Ramos (cell line): ENCODE measurements around the gene APH1A.
"Not testable (repeated sequence)": the region's sequence is repeated elsewhere in the genome, so short reads cannot be mapped to it uniquely, and the experiment has no call there.

Experiments
- in situ Hi-C: fragments of 300-500 bp; cut with MboI; formaldehyde crosslinking; loops from one replicate; pipeline ENCODE4 v1.14.3; 2022; ENCODE audit warnings: low sequenced_read_pairs; ENCODE audit not compliant: unreplicated experiment

Gene APH1A

GRCh38 chr1:150268705-150269403 lies at the start of gene APH1A:
TSS of gene APH1A (minus strand) at chr1:150269016. CDS start at chr1:150268810, 206 bp downstream.
- in situ Hi-C loops: loop anchor here (25.0 kb wide), 1 partner anchor 718 kb away; the partner anchor contains the start of gene ANXA9

DNA sequence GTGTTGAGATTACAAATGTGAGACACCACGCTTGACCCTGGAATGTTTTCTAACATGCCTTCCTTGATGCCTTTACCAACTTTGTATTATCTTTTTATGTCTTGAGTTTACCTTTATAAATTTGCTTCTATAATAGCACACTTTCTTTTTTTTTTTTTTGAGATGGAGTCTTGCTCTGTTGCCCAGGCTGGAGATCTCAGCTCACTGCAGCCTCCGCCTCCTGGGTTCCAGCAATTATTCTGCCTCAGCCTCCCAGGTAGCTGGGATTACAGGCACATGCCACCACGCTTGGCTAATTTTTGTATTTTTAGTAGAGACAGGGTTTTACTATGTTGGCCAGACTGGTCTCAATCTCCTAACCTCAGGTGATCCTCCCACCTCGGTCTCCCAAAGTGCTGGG lies 45.9 kb upstream of the APH1A start:
- in situ Hi-C loops: not testable (repeated sequence)

- in situ Hi-C loops: no loop called here
Measured at GRCh38 chr1:150311762-150312161, 42.9 kb upstream of the APH1A start.

DNA sequence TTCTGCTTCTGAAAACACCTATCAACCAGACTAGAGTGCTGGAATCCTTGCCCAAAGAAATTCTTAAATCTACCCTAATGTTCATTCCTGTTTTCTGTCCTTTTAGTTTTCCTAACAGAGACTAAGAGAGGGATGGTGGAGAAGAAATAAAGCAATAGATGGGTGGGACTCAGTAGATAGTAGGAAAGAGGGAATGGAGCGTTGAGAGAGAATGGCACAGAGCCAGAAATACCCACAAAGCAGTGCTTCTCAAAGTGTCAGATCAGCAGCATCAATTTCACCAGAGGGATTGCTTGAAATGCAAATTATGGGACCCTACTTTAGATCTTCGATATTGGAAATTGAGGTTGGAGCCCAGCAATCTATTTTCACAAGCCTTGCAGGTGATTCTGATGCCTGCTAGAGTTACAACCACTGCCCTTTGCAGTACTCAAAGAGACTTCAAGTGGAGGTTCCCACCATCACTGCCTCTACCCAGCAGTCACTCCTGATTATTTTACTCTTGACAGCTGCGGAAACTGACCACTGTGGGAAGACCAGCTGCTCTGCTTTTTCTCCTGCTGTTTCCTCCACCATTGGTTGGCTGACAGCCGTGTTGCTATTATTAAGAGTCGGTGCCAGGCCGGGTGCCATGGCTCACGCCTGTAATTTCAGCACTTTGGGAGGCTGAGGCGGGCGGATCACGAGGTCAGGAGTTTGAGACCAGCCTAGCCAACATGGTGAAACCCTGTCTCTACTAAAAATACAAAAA lies 41.1 kb upstream of the APH1A start:
- in situ Hi-C loops: no loop called here

- in situ Hi-C loops: not testable (repeated sequence)
Measured at GRCh38 chr1:150308585-150308984, 39.8 kb upstream of the APH1A start.

GRCh38 chr1:150302902-150303301 lies 34.1 kb upstream of the APH1A start:
- in situ Hi-C loops: no loop called here

DNA sequence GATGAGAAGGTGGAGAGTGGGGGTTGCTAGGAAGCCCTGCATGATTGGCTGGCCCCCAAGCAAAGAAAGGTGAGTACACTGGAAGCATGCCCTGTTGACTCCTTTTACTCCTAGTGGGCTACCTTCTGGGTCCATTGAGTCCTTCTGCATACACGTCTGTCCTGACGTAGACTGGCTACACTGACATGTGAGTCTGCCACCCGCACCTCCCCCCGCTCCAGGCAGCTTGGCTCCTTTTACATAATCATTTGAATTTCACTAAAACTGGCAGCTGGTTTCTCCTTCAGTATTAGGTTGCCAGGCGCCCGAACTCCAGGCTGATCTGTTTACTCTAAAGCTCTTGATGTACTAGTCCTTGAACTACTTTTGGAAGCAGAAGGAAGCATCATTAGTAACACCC lies 33.5 kb upstream of the APH1A start:
- in situ Hi-C loops: no loop called here

GRCh38 chr1:150299716-150300115 lies 30.9 kb upstream of the APH1A start:
- in situ Hi-C loops: no loop called here

- in situ Hi-C loops: no loop called here
Measured at GRCh38 chr1:150295476-150295875, 26.7 kb upstream of the APH1A start.

- in situ Hi-C loops: no loop called here
Measured at GRCh38 chr1:150293433-150294253, 24.8 kb upstream of the APH1A start, which contains the start of gene MRPS21. TSS of gene MRPS21 (plus strand) at chr1:150293861. CDS start at chr1:150294367, 506 bp downstream.

GRCh38 chr1:150288822-150289221 lies 20.0 kb upstream of the APH1A start:
- in situ Hi-C loops: no loop called here

- in situ Hi-C loops: no loop called here
Measured at GRCh38 chr1:150288382-150288781, 19.6 kb upstream of the APH1A start.

GRCh38 chr1:150283260-150283659 lies 14.4 kb upstream of the APH1A start:
- in situ Hi-C loops: no loop called here

- in situ Hi-C loops: no loop called here
Measured at GRCh38 chr1:150282558-150282958, 13.7 kb upstream of the APH1A start.

GRCh38 chr1:150281758-150282557 lies 13.1 kb upstream of the APH1A start, which contains the start of gene CIART:
TSS of gene CIART (plus strand) at chr1:150282554. CDS start at chr1:150283268, 714 bp downstream.
- in situ Hi-C loops: no loop called here

- in situ Hi-C loops: no loop called here
Measured at GRCh38 chr1:150281221-150281757, 12.5 kb upstream of the APH1A start.

DNA sequence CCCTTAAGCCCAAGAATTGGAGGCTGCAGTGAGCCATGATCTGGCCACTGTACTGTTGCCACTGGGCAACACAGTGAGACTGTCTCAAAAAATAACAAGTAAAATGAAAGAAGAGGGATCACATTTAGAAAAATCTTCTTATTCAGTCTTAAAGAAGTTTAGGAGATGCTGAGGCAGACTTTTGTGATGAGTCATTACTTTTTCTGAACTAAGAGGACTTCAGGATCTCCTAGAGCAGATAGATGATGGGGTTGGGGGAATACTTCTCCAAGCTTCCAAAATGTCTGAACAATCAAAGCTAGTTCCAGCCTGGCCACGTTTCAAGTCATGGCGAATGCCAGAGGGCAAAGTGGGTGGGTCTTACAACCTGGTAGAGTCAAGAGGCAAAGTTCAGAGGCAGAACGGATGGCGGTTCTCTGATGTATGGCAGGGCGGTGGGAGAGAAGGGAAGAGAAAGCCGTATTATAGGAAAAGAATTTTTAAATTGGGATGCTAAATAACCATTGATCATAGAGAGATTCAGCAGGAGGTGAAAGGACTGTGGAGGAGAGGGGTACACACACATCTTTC lies 11.4 kb upstream of the APH1A start:
- in situ Hi-C loops: no loop called here

DNA sequence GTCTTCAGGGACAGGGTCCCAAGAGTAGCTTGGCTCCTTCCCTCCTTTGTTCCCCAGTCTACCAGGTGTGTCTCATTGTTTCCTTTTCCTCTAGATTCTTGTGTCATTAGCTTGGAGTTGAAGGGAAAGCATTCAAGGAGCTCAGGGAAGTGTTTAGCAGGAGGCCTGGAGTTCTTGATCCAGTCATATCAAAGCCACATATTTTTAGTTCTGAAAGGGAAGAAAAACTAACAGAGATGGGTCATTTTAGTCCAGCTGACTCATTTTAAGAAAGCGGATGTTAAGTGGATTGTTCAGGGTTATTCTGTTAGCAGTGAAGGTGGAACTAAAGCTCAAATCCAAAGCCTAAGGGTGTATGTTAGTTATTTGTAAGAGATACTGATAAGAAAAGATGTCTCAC lies 4.5 kb upstream of the APH1A start:
- in situ Hi-C loops: loop anchor here (25.0 kb wide), 1 partner anchor 714 kb away; the partner anchor contains the start of gene ANXA9
